ENCODE results near the gene PCDHGB3.

The PCDHGB3 gene

DNA sequence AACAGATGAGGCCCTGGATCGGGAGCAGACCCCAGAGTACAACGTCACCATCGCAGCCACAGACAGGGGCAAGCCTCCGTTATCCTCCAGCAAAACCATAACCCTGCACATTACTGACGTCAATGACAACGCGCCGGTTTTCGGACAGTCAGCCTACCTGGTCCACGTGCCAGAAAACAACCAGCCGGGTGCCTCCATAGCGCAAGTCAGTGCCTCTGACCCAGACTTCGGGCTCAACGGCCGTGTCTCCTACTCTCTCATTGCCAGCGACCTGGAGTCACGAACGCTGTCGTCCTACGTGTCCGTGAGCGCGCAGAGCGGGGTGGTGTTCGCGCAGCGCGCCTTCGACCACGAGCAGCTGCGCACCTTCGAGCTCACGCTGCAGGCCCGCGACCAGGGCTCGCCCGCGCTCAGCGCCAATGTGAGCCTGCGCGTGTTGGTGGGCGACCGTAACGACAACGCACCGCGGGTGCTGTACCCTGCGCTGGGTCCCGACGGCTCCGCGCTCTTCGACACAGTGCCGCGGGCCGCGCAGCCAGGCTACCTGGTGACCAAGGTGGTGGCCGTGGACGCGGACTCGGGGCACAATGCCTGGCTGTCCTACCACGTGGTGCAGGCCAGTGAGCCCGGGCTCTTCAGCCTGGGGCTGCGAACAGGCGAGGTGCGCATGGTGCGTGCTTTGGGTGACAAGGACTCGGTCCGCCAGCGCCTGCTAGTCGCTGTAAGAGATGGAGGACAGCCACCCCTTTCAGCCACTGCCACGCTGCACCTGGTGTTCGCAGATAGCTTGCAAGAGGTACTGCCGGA is 49.2 kb downstream of the PCDHGB3 start:
- DNase-seq (ENCODE audit: low spot score): no peak

DNA sequence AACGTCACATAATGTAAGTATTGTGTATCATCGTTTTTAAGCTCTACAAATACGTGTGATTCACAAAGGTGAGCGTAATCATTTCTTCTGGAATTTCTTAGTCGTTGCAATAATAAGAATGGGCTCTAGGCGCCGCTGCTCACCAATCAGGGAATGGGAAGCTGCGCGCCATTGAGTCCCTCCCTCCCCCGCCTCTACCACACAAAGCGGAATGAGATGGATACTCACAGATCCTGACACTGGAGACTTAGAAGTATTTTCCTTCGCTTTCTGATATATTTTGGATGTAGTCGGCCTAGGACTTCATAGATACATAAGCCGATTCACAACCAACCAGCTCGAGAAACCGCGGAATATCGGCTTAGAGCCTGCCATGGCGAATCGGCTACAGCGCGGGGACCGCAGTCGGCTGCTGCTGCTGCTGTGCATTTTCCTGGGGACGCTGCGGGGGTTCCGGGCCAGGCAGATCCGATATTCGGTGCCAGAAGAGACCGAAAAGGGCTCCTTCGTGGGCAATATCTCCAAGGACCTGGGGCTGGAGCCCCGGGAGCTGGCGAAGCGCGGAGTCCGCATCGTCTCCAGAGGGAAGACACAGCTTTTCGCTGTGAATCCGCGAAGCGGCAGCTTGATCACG is 50.9 kb downstream of the PCDHGB3 start, which contains the start of gene PCDHGA11:
PCDHGA11 (plus strand) TSS at position 197 of the 634 bp plus-strand sequence; CDS start at position 374, 177 bp downstream.
- no peak for DNase-seq (ENCODE audit: low spot score)

DNA sequence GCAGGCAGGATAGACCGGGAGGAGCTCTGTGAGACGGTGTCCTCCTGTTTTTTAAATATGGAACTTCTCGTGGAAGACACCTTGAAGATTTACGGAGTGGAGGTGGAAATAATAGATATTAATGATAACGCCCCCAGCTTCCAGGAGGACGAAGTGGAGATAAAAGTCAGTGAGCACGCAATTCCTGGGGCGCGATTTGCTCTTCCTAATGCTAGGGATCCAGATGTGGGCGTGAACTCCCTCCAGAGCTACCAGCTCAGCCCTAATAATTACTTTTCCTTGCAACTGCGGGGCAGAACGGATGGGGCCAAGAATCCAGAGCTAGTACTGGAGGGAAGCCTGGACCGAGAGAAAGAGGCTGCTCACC is 51.4 kb downstream of the PCDHGB3 start:
- no peak for DNase-seq (ENCODE audit: low spot score)
